ENCODE data around the gene INSRR.

DNA sequence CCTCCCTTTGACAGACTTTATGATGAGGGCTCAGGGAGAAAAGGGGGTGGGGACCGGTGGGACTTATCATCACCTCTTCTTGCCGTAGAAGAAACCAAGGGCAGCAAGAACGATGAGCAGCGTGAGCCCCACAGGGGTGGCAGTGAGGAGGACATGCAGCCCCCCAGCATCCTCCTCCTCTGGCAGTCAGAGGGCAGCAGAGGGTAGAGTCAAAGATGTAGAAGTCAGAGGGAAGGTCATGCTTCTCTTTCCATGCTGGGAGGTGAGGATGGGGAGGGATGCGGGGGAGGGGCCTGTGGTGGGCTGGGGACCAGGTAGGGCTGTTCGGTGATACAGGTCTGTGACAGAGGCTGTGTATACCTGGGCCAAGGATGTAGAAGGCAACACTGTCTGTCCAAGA lies 14.8 kb downstream of the INSRR start:
- TF ChIP-seq CTCF (IDR thresholded peaks at IDR 0.05) (no peak), POLR2A (IDR thresholded peaks at IDR 0.05) (no peak)
